Adrenal gland (tissue), 12 donors: Measurements from ENCODE around the gene PTGS2. TPM values are rescaled to one million over a fixed set of nuclear protein-coding genes. Genes with fewer than 3 reads are reported as not detected.

ENCODE experiments used
- DNase-seq, 7 donors: peaks; one replicate each; pipeline ENCODE4 v3.0.0-alpha.2; 2019 to 2020
- H3K27ac ChIP-seq, 5 donors: fragments of 200-600 bp; sonication (generic) in 4 of 5; 1 replicate in 3 of 5; 2 replicates in 2 of 5; pipeline versions ENCODE4 v1.5.1 to v1.8.0; 2016 to 2020; ENCODE audit warnings: mild to moderate bottlenecking in 1 of 5
- H3K27me3 ChIP-seq: fragments of 200-600 bp; 2 replicates; pipeline ENCODE4 v1.8.0; 2021
- H3K36me3 ChIP-seq, 2 donors: fragments of 200-600 bp; replicated peaks in 1 of 2; 1 replicate in 1 of 2; 2 replicates in 1 of 2; pipeline versions ENCODE4 v1.5.1 to v1.8.0; 2018 to 2022
- H3K4me1 ChIP-seq, 2 donors: fragments of 200-600 bp; replicated peaks in 1 of 2; 1 replicate in 1 of 2; 2 replicates in 1 of 2; pipeline versions ENCODE4 v1.5.1 to v1.8.0; 2018 to 2021
- H3K4me3 ChIP-seq, 4 donors: fragments of 200-600 bp; sonication (generic) in 3 of 4; one replicate each; pipeline ENCODE4 v1.5.1; 2016 to 2018
- H3K9me3 ChIP-seq, 3 donors: fragments of 200-600 bp; sonication (generic) in 1 of 3; replicated peaks in 1 of 3; 1 replicate in 2 of 3; 2 replicates in 1 of 3; pipeline versions ENCODE4 v1.5.1 to v1.8.0; 2016 to 2021
- POLR2A ChIP-seq, 2 donors: fragments of 450-650 bp; IDR thresholded peaks; one replicate each; pipeline ENCODE4 v1.6.1; 2017; ENCODE audit warnings: antibody characterized with exemption in 2 of 2, mild to moderate bottlenecking in 2 of 2, moderate library complexity in 1 of 2
- WGBS, 4 donors: extraction: QIAGEN DNeasy Blood & Tissue Kit in 2 of 4; methylation state at CpG; one replicate each; pipeline versions ENCODE4 v1.1.5 to v1.1.7; 2013 to 2017; 5-methylcytosine and 5-hydroxymethylcytosine counted together
- intact Hi-C, 2 donors: fragments of 100-400 bp; cut with DNase I; formaldehyde crosslinking; loops; one replicate each; pipeline versions ENCODE4 v1.14.1 to v1.15.0; 2022 to 2023
- polyA plus RNA-seq, 3 donors: library from polyadenylated mRNA; stranded (reverse); fragments of 200-250 nt in 2 of 3; fragments of 350-450 nt in 1 of 3; fragmentation: Illumina TruSeq in 1 of 3; extraction: RNeasy Lipid Tissue Mini Kit (QIAGEN cat#74804) in 1 of 3; gene quantifications; one replicate each; pipeline ENCODE4 v1.2.3, GENCODE V29; 2013 to 2014
- total RNA-seq, 9 donors: library from RNA; depleted of rRNA in 4 of 9; stranded (reverse); fragments of >200 nt in 4 of 9; fragments of 120-200 nt in 1 of 9; fragmentation: NEBNext Ultra II Directional in 1 of 9; extraction: Animal tissue kit (Norgen Biotek cat#: 25700) in 1 of 9; gene quantifications; one replicate each; pipeline versions ENCODE4 v1.1.0 to v1.2.4, GENCODE V29; 2013 to 2023
- TF ChIP-seq, protein P1 (sequence below), 6 experiments: fragments of 450-650 bp in 4 of 6; fragments of 200-600 bp in 2 of 6; sonication (generic) in 1 of 6; IDR thresholded peaks; 1 replicate in 5 of 6; 2 replicates in 1 of 6; pipeline versions ENCODE4 v1.5.1 to v1.8.0; 2016 to 2021; ENCODE audit warnings: antibody characterized with exemption in 6 of 6, mild to moderate bottlenecking in 2 of 6, moderate library complexity in 1 of 6
- donor health status: healthy with polysubstance abuse.
- donor health status: Bipolar disorder and iron deficiency.
- donor health status: DM: yes; HTN: yes; CAD: no.
- donor health status: DM: no; HTN: no; CAD: no.
- donor health status: DM: no; HTN: no; CAD: no.
- donor health status: DM: yes; HTN: yes; CAD: no.

PTGS2 gene
- total and polyA plus RNA-seq, 12 donors, result 0.77 to 21.5 (median 3.0) TPM

GRCh38 chr1:186636786-186637185, 43.4 kb downstream of the PTGS2 start:
- Histone ChIP-seq H3K27me3 (no peaks in the 10 kb centered on the region), H3K4me3 (no peak overlapping the region), H3K9me3 (no peaks in the 10 kb centered on the region), H3K4me1 (no peaks in the 10 kb centered on the region), H3K27ac (no peak overlapping the region), H3K36me3 (no peaks in the 10 kb centered on the region)
- TF ChIP-seq, protein P1, sequence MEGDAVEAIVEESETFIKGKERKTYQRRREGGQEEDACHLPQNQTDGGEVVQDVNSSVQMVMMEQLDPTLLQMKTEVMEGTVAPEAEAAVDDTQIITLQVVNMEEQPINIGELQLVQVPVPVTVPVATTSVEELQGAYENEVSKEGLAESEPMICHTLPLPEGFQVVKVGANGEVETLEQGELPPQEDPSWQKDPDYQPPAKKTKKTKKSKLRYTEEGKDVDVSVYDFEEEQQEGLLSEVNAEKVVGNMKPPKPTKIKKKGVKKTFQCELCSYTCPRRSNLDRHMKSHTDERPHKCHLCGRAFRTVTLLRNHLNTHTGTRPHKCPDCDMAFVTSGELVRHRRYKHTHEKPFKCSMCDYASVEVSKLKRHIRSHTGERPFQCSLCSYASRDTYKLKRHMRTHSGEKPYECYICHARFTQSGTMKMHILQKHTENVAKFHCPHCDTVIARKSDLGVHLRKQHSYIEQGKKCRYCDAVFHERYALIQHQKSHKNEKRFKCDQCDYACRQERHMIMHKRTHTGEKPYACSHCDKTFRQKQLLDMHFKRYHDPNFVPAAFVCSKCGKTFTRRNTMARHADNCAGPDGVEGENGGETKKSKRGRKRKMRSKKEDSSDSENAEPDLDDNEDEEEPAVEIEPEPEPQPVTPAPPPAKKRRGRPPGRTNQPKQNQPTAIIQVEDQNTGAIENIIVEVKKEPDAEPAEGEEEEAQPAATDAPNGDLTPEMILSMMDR (IDR thresholded peaks at IDR 0.05), result no peak
- TF ChIP-seq POLR2A (IDR thresholded peaks at IDR 0.05), result no peak
- WGBS, 4 donors, result 74 to 89% (median 79%) methylated on average over 2 of the region's 2 CpGs
- DNase-seq, result no peak
- intact Hi-C loops, result no loop called here

GRCh38 chr1:186634511-186634910, 45.7 kb downstream of the PTGS2 start:
- intact Hi-C loops, result no loop called here
- Histone ChIP-seq H3K4me1 (no peaks in the 10 kb centered on the region), H3K4me3 (no peak overlapping the region), H3K27me3 (no peaks in the 10 kb centered on the region), H3K9me3 (no peaks in the 10 kb centered on the region), H3K36me3 (no peaks in the 10 kb centered on the region), H3K27ac (no peak overlapping the region)
- DNase-seq, result no peak
- no peak for TF ChIP-seq POLR2A (IDR thresholded peaks at IDR 0.05)
- TF ChIP-seq, protein P1 (IDR thresholded peaks at IDR 0.05), result no peak
- 84 to 88% (median 87%) methylated on average over 2 of the region's 2 CpGs for WGBS, 4 donors

GRCh38 chr1:186633116-186633515, 47.1 kb downstream of the PTGS2 start:
- no peaks in the 10 kb centered on the region for H3K27me3 ChIP-seq
- intact Hi-C loops, result no loop called here
- no peak overlapping the region for H3K27ac ChIP-seq
- TF ChIP-seq, protein P1 (IDR thresholded peaks at IDR 0.05), result no peak
- TF ChIP-seq POLR2A (IDR thresholded peaks at IDR 0.05), result no peak
- H3K36me3 ChIP-seq, result no peaks in the 10 kb centered on the region
- H3K4me1 ChIP-seq, result no peaks in the 10 kb centered on the region
- DNase-seq, result no peak
- no peaks in the 10 kb centered on the region for H3K9me3 ChIP-seq
- H3K4me3 ChIP-seq, result no peak overlapping the region
- WGBS, 4 donors, result 70 to 83% (median 80%) methylated on average over 1 of the region's 1 CpG

DNA sequence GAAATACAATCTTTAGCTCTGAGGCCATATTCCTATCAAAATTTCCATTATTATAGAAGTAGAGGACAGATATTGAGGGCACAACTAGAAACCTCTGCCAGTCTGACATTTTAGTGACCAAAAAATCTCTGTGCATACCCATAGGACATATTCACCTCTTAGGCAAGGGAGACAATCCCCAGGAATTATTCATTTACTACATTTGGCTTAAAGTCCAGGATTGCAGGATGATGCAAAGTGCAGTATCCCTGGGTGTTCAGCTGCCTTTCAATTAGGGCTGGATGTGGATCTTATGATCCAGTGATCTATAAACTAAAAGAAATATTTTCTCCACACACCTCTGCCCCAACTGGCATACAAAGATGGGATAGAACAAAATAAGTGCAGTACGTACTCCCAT, 50.9 kb downstream of the PTGS2 start:
- no peaks in the 10 kb centered on the region for H3K4me1 ChIP-seq

More for the DNA sequence above, 50.9 kb downstream of the PTGS2 start:
- H3K27me3 ChIP-seq, result no peaks in the 10 kb centered on the region
- intact Hi-C loops, result no loop called here
- 72 to 90% (median 74%) methylated on average over 1 of the region's 1 CpG for WGBS, 4 donors
- H3K36me3 ChIP-seq, result no peaks in the 10 kb centered on the region
- no peaks in the 10 kb centered on the region for H3K9me3 ChIP-seq
- TF ChIP-seq, protein P1 (IDR thresholded peaks at IDR 0.05), result no peak
- no peak for TF ChIP-seq POLR2A (IDR thresholded peaks at IDR 0.05)
- H3K4me3 ChIP-seq, result no peak overlapping the region
- DNase-seq, result no peak
- no peak overlapping the region for H3K27ac ChIP-seq
